HG02970 (cell line): ENCODE data around the gene GPD2.
A peak's percentile ranks its signal among the peaks of the same experiment; 100 is the strongest.

Experiments
- ATAC-seq: cut with Tn5 transposase; IDR thresholded peaks from one replicate; pipeline ENCODE4 v1.9.1; 2021; ENCODE audit warnings: mild to moderate bottlenecking, moderate library complexity, moderate number of reproducible peaks; ENCODE audit not compliant: unreplicated experiment, low FRiP score

GPD2 gene

DNA sequence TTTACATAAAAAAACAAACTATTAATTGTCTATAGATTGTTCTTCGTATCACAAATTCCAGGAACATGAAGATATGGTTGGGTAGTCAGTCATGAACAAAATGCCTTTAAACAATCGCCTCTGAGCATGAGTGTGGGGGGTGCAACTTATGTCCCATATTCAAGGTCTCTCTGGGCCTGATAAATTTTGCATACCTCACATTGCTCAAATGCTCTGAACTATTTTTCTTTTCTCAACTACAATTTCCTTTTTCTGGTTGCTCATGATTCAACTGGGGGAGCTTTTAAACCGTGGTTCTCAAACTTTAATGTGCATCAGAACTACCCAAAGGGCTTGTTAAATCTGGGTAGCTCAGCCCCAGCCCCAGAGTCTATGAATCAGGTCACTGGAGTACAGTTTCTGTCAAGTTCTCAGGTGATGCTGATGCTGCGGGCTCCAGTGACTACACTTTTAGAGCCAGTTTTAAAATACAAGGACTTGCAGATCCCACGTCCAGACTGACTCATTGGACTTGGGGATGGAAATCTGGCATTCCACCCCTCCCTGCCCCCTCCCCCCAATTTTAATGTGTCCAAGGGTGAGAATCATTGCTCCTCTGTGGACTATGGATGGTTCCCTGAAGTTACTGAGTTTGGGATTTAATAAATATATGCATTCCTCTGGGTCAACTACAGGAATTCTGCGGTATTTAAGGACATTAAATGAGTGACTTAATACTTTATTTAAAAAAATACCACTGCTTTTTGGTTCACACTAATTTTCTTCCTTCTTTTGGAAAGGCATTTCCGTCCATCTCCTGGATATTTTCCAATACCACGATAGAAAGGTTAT lies 1.5 kb upstream of the GPD2 start:
- no peak for ATAC-seq

DNA sequence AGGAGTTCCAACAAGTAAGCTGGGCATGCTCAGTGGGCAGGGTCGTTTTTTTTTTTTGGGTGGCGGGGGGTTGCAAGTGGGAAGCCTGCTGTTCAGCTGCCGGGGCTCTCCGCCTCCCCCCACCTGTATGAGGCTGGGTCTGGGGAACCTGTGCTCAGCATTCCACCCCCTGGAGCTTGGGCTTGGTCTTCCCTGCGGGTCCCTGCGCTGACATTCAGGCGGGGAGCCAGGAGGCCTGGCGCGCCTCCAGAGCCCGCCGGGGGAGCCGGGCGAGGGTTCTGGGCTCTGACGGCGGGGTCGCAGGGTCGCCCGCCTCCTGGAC lies 822 bp upstream of the GPD2 start:
- ATAC-seq: no peak

DNA sequence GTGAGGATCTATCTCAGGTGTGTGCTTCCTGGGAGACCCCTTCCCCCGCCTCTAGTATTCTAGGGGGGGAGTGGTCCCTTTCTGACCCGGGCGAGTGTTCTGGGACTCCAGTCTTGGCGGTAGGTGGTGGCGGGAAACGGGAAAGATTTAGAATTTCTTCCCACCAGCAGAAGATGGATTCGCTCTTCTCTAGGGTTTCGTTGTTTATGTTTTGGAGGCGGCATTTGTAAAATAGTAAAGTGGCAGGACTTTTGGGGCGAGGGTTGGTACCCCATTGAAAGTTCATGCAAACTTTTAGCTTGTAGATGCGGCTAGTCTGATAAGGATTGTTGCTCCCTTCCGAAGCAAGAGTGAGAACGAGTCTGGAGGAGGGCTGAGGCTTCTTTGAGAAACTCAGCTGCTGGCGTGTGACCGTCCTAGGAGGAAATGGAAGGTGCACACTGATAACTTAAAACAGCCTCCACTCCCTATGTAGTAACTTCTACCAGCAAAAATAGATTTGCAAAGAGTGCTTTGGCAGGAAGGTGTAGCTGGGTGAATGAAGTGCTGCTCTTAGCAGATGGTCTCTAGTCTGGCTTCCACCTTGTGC lies 412 bp downstream of the GPD2 start:
- ATAC-seq: peak; percentile 40

DNA sequence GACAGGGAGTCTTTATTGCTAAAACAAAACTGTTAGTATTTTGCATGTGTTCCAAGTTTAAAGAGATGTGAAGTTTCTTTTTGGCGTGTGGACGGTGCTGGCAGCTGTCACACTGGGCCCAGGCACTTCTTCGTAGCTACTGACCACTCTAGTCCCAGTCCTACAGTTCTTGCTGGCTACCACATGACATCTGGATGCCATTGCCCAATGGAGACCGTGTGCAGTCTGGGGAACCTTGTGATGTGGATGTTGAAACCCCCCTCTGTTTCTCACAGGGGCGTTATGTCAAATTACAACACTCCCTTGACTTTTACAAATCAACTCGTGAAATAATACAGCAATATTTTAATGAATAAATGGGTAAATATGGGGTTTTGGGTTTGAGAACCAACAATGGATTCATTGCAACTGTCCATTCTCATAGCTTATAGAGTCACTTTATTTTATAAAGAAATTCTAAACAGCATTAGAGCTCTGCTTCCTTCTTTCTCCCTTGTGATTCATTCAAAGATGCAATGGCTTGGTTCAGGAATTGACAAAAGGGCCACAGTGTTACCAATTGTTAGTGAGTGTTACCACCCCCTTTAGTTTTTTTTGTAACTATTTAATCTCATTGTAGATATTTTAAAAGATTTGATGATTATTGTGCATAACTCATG lies 1.2 kb downstream of the GPD2 start:
- peak; percentile 2 for ATAC-seq

DNA sequence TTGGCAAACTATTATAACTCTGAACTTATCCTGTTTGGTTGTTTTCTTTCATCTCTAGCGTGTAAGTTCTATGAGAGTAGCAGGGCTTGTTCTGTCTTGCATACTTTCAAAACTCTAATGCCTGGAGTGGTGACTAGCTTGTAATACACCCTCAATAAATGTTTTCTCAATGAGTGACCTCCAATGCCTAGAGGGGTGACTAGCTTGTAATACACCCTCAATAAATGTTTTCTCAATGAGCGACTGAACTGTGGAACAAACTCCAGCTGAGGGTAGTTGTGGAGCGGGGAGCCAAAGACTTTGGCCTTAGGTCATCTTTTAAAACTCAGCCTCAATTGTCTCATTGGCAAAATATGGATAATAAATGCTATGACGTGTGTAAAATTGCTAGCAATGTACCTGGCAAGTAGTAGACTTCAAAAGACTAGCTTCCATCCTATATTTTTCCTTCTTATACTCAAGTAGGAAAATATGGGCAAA lies 1.8 kb downstream of the GPD2 start:
- no peak for ATAC-seq

DNA sequence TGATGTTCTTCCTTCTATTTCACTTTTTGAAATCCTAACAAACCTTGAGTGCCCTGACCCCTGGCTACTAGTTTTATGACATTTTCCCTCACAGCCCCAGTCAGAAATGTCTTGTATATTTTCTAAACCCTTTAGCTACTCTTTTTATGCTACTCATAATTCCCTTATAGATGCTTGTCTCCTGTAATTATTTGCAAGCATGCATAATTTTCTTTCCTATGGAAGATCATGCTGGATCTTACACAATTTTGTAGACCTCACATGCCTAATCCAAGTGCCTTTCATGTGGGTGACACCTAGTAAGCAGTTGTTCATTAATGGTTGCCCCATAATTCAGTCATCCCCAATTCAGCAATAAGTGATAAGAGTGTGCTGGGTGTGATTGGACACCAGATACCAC lies 6.9 kb downstream of the GPD2 start:
- ATAC-seq: no peak

DNA sequence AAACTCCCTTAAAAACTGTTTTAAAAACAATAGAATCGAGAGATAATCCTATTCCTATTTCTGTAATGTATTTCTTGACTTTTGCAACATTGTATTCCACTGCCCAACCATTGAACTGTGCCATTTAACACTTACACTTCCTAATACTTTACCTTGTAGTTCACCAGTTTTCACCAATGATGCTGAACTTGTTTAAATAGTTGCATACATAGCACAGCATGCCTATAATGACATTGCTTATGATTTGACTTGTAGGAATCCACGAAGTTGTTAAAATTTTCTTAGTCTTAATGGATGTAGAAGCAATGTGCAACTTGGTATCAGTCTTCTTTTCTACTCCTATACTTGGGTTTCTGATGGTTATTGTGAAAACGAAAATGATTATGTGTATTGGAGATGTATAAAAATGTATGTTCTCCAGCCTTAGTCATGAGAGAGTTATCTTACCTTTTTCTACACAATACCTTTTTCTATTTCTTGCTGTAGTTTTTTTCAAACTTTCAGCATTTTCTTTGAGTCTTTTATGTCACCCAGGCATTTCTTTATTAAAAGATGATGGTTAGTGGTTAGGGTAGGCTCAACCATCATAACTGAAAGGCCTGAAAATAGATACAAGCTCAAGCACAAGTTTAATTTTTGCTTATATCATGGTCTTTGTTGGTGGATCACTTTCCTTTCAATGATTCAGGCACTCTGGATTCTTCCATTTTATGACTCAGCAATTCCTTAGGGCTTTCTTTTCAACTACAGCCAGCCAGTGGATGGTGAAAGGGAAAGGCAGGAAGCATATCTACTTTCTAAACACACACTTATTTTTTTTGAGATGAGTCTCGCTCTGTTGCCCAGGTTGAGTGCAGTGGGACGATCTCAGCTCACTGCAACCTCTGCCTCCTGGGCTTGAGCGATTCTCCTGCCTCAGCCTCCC lies 9.4 kb downstream of the GPD2 start:
- no peak for ATAC-seq

DNA sequence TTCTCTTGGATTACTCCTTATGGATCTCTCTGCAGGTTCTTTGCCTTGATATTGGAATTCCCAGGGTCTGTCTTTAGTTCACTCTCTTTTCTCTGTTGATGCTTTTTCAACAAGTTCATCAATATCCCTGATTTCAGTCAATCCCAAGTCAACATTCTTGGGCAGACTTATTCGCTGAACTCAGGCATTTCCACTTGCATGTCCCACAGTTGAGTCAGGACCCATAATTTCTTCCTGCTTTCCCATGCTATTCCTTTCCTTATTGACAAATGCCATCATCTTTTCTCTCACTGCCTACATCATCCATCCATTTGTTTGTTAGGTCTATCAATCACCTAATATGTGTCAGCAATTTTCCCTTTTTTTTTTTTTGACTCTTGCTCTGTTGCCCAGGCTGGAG lies 11.6 kb downstream of the GPD2 start:
- no peak for ATAC-seq

DNA sequence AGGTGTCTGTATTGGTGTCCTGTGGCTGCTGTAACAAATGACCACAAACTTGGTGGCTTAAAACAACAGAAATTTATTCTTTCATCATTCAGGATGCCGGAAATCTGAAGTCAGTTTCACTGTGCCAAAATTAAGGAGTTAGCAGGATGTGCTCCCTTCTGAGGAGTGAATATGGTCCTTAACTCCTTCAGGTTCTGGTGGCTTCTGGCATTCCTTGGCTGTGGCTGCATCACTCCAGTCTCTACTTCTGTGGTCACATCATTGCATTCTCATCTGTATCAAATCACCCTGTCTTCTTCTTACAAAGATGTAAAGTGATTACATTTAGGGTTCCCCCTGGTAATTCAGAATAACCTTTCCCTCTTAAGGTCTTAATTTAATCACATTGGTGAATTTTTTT lies 12.6 kb downstream of the GPD2 start:
- ATAC-seq: no peak

DNA sequence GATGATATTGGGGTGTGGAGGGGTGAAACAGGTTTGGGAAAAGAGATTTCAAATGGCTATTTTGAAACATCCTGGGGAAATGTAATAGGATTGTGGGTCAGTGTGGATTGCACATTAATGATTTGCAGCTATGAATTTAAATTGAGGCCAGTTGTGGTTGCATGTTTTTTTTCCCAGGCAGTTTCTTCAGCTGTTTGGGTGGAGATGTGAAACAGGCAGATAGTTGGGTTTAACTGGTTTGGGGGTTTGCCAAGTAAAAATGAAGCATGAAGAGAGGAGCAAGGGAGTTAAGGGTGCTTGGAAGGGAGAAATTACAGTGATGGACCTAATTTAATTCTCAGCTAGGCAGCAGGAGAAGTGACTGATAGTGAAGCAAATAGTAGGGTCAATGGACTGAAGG lies 16.8 kb downstream of the GPD2 start:
- ATAC-seq: no peak

DNA sequence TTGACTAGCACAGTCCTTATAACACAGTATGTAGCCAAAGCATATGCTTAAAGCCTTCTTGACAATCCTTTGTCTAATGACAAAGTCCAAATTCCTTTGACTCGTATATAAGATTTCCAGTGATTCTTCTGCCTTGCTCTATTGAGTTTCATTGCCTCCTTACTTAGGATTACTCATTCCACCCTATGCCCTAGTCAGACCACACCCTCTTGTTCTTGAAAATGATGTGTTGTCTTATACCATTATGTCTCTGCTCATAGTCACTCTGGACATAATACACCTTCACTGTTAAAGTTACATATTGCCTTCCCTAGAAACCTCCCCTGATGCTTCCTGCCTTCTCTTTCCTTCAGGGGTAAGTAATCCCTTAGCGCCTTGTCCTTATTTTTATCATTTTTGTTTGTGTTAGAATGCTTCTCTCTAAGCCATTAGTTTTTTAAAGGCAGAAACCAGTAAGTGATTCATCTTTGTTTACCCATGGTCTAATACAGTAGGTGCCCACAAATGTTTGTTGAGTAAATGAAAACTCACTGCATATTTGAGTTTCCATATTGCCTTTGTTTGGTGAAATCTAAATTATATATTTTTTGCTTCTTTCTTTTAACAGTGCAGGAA lies 19.3 kb downstream of the GPD2 start:
- ATAC-seq: no peak

DNA sequence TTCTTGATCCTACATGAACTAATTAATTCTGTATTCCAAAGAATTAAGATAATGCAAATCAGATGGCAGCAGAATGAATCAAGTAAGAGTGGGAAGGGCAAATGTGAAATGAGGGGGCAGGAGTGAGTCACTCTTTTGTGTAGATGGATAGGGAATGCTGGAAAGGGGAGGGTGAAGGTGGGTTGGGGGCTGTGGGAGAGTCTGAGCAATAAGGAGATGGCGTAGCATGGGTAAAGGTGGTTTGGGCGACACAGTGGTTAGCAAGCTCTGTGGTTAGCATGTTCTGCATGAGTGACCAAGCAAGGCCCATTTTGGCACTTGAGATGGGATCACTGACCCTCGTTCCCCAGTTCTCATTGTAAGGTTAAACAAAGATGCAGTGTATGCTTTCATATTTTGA lies 20.4 kb downstream of the GPD2 start:
- ATAC-seq: peak; percentile 50

DNA sequence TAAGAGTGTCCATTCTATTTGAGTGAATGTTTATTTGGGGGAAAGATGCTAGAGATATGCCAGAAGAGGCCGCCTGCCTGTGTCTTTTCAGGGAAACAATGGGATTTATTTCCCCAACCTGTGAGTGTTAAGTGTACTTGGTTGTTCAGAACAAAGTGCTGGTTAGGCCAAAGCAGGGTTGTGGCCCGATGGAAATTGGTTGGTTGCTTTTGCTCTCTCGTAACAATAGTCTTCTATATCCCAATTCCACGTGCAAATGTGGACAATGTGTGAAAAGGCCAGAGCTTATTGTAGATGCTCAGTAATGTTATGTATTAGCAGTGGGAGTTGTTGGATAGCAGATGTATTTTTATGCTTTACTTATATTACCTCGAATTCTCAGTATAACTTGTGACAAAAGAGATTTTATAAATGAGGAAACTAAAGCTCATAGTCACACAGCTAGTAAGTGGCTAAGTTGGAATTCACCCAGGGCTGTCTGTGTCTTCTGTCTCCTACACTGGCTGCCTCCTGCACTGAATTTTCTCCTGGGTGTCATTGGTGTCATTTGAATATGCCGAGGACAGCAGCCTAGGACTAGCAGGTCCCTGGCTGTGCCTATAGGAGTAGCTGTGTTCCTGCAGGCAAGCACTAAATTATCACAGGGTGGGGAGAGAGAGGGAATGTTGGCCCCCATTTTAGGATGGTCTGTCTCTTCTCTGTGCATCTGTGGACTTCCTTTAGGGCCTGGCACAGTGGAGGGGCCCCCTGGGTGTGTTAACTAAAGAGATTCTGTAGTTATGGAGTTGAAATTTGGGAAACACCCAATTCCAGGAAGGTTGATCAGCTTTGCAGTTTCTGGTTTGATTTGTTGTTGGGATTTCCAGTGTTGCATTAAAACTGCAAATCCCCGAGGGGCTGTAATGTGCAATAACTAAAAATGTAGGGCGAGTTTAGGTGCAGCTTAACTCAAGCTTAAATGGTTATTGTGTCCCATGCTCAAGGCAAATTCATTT lies 21.6 kb downstream of the GPD2 start:
- ATAC-seq: no peak

DNA sequence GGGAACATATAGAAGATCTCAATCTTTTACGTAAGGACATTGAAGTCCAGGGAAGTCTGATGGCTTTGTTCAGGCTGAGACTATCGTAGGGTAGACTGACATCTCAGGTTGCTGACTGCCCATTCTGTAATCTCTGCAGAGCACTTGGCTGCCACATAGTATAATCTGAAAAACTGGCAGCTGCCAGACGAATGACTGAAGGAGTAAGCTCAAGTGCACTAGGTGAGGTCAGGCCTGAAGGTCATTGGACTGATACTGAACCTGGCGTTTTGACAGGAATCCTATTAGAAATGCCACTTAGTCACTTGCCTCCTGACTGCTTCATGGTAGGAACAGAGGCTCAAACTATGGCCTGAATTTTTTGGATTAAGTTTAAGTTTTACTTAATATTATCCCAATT lies 23.5 kb downstream of the GPD2 start:
- no peak for ATAC-seq

DNA sequence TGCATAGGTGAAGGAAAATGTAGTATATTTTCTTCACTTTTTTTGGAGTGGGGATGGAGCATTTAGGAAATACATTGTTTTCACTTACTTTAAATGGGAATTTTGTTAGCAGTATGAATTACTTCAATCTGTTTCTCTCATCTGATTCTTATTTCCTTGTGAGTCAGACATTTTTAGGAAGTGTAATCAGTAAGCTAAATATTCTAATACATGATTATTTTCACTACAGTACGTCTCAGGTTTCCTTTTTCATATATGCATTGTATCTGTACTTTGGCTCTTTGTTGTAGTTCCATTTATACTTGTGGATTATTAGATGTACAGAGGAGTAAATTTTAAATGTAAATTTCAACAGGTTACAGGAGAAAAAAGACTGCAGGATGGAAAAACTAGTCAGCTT lies 27.9 kb downstream of the GPD2 start:
- ATAC-seq: no peak

DNA sequence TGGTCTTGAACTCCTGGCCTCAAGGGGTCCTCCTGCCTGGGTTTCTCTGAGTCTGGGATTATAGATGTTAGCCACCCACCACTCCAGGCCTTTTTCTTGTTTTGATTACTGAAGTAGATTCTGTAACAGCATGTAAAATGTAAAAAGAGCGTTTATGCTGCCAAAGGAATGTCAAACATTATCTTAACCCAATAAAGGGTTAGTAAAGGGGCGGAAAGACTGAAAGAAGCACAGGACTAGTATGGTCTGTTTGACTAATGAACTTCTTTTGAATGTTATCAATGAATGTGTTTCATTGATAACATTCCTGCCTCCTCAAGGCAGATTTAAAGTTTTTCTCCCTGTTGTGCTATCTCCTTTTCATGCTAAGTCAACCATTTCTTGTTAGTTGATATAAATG lies 29.4 kb downstream of the GPD2 start:
- no peak for ATAC-seq

DNA sequence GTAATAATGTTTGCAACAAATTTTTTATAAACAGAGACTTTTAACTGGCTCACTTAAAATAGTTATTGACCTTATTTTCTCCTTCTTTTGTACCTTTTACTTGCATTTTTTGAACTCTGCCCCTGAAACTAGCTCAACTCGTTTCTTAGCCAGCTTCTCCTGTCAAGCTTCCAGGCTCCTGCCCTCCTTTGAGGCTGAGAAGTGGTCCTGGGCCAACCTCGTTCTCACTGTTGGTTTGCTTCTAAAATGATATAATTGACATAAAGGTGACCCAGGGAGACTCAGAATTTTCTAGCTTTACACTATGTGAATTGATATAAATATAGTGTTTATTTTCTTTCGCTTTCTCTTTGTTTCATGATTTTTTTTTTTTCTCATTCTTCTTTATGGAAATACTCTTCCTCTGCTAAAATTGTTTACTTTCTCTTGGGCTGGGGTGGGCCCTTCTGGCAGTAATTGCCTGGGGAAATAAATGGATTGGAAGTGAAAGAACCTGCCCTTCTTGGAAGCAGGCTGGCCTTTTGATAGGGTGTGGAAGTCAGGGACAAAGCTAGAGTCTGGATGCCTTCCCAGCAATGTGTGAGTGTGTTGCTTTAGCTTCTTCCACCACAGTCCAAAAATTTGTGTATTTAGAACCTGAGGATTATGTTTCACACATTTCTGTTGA lies 30.7 kb downstream of the GPD2 start:
- ATAC-seq: no peak

DNA sequence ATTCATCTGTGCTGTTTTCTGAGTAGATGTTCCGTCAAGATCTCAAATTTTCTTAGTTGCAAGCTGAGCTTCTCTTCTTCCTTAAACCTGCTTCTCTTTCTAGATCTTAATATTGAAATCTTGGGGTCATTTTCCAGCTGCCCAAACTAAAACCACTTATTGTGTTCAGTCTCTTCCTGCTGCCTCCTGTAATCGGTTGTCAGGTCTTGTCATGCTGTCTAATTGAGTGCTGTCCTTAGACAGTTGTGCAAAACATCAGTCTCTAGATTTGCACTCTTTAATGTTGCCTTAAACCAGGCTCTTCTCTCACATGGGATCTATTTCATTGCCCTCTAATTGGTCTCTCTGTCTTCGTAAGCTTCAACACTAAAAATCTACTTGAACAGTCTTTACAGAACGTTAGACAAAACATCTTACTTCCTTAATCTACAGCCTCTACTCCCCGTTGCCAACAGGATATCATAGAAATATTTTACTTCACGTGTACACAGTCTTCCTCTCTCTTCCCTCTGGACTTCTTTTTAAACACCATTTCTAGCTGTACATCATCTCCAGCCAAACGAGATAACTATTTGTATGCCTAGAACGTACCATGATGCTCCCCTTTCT lies 34.9 kb downstream of the GPD2 start:
- ATAC-seq: no peak
